GM18508 (cell line): ENCODE measurements around the gene TMEM244.
A peak's percentile ranks its signal among the peaks of the same experiment; 100 is the strongest.
"Not testable (repeated sequence)": the region's sequence is repeated elsewhere in the genome, so short reads cannot be mapped to it uniquely, and the experiment has no call there.

Experiments used
- ATAC-seq: cut with Tn5 transposase; IDR thresholded peaks from one replicate; pipeline ENCODE4 v1.9.1; 2021; ENCODE audit warnings: moderate number of reproducible peaks; ENCODE audit not compliant: insufficient read depth, unreplicated experiment

The TMEM244 gene, protein sequence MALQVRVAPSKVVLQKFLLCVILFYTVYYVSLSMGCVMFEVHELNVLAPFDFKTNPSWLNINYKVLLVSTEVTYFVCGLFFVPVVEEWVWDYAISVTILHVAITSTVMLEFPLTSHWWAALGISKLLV

DNA sequence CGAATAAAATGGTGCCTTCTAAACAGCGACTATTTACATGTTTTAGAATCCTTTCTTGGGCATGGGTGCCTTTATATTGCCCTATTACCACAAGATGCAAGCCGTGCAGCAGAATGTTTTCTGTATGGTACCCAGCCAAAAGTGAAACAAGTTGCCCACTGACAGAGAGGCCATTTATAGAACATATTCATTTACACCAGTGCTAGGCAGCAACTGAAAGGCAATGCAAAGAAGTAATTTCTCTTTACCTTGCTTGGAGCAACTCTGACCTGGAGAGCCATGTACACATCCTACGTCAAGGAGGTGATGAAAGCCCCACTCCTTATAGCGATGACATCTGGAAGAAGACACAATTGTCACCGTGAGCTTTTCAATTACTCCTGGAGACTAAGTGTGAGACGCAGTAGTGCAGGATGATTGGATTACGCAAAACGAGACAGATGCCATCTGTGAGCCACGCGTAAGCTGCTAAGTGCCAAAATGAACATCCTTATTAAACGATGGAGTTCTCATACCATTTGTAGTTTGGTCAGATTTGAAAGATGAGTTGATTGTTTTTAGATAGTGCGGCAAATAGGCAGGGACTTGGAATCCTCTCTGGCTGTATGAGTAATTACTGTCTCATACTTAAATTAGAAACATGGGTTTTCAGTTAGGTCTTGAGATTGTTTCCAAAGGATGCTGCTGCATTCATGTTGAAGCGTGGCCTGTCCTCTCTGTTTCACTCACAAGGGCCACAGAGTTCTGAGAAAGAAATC is at the start of gene TMEM244:
Gene TMEM244, minus strand, starts transcription at position 408 of the 758 bp plus-strand sequence. Its CDS starts 127 bp downstream, at position 281.
- ATAC-seq = no peak

DNA sequence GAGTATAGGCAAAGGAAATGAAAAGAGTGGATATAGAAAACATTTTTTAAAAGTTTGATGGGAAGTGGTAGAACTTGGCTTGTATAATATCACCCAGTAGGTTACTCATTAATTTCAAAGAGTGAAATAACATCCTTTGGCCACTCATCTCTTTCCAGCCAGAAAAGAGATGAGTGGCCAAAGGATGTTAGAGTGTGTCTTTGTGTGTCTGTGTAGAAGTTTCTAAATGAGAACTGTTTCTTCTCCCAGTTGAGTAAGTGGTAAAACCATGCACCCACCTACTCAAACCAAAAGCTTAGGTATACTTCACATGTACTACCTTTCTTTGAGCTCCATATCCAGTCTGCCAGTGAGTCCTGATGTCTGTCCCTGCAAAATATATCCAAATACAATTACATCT is 47.7 kb upstream of the TMEM244 start:
- peak; percentile 91 for ATAC-seq

DNA sequence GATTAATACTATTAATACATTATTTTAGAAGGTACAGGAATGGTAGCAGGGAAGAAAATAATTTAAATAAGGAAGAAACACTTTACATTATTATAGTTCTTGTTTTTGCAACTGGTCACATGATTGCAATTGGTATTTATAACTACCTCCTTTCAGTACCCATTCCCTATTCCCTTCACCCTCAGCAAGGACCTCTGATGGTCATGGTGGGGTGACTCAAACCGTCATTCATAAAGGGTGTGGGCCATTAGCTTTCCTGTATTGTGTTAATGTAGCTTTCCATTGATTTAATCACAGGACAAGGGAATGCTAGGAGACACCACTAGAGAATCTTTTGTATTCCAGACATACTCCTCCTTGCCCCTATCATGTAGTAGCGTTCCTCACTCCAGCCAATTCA is 47.2 kb upstream of the TMEM244 start:
- ATAC-seq = peak; percentile 13

DNA sequence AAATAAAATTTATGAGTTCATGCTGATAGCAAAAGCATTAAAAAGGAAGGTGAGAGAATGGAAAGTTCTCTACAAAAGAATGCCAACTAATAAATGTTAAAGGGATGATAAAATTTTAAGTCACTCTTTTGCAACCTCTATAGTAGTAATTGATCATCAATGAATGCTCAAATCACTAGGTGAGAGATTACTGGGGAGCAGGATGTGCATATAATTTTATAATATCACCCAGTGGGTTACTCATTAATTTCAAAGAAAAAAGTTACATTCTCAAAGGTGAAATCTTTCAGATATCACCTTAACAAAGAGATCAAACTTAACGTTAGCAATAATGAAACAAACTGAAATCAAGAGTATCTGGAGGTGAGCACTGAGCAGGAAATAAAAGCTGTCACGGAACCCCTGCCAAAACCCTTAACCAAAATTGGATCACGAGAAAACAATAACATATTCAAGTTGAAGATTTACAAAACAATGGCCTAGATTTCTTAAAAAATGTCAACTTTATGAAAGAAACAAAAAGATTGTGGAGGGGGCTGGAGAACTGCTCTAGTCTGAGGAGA is 45.5 kb upstream of the TMEM244 start:
- no peak for ATAC-seq

DNA sequence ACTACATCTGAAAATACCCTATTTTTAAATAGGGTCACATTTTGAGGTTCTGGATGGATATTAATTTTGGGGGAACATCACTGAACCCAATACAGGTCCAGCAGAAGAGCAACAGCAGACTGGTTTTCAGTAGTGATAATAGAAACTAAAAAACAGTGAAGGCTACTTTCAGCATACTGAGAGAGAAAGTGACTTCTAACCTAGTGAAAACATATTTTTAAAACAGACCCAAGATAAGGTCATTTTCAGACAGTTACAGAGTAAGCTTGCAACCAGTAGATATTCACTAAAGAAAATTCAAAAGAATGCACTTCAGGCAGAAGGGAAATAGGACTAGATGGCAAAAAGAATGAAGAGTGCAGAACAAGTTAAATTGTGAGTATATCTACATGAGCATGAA is 42.0 kb upstream of the TMEM244 start:
- ATAC-seq = no peak

DNA sequence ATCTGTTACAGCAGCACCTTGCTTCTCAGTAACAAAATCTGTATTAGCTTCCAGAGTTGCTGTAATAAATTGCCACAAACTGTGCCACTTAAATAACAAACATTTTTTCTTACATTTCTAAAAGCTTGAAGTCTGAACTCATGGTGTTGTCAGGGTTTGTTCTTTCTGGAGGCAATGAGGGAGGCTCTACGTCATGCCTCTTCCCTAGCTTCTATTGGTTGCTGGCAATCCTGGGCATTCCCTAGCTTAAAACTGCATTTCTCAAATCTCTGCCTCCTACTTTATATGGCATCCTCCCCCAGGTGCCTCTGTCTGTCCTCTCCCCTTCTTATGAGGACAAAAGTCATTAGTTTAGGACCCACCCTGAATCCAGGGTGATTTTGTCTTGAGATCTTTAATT is 41.6 kb upstream of the TMEM244 start:
- ATAC-seq = no peak

DNA sequence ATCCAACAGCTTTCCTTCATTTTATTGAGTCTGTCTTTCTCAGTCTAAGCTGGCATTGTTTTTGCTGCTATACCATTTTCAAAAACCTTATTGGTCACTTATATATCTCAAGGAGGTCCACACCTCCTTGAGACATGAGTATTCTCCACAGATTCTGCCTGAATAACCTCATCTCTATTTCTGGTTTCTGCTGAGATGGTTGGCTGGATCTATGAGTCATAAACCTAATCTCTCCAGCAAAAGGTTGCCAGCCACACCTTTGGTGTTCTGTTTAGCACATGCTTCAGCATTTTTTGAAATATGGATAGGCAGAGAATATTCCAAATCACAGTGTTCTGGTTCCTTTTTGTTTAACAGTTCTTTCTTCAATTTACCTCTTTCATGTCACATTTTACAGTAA is 40.8 kb upstream of the TMEM244 start:
- no peak for ATAC-seq

DNA sequence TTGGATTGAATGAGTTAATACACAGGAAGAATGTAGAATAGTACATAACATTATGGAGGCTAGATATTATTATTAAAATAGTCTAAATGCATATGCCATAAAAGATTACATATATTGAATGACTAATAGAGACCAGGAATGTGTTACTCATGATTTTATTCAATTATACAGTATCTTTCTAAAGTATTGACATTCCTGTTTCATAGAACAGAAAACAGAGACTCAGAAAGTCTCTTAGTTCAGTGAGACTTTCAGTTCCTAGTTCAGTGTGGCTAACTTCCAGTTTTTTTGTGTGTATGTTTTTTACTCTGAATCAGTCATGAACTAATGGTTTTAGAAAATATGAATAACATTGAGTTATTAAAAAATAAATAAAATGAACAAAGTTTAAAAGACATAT is 34.6 kb upstream of the TMEM244 start:
- ATAC-seq = no peak

DNA sequence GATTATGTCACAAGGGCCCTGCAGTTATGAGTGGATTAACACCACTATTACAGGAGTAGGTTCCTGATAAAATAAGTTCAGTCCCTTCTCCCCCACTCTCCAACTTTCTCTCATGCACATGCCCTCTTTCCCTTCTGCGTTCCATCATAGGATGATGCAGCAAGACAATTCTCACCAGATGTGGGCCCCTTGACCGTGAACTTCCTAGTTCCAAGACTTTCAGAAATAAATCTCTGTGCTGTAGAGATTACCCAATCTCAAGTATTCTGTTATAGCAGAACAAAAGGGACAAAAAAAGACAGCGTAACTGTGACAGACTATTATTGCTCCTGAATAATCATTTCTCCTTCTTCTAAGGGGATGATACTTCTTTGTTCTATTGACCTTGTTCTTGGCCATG is 33.8 kb upstream of the TMEM244 start:
- ATAC-seq = no peak

DNA sequence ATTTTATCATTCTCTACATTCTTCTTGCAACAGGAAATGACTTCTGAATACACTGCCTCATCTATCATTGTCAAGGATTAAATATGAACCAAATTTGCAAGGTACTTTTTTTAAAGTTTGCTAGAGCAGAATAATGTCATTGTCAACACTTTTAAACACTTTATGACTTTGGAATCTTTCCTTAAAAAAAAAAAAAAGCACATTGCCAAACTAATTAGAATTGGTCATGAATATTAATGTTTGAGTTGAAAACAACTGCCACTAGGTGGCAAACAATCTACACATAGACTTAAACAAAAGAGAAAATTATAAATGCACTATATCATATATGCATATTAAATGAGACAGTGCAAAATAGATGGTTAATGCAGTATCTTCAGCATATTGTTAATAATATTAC is 32.5 kb upstream of the TMEM244 start:
- no peak for ATAC-seq

DNA sequence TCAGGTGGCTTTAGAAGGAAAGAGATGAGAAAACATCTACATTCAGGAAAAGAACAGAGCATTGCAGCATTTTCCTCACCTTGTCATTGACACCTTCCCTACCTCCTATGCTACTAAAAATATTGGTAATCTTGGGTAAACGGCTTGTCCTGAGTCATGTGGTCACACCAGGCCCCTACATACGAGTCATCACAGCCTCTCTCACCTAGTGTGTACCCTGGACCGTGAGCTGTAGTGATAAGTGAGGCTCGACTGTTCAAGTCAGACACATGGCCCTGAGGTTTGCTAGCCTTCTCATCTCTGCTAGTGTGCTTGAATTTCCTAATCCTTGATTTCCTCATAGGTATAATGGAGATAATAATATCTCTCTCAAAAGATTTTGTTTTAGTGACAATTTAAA is 29.6 kb upstream of the TMEM244 start:
- no peak for ATAC-seq

DNA sequence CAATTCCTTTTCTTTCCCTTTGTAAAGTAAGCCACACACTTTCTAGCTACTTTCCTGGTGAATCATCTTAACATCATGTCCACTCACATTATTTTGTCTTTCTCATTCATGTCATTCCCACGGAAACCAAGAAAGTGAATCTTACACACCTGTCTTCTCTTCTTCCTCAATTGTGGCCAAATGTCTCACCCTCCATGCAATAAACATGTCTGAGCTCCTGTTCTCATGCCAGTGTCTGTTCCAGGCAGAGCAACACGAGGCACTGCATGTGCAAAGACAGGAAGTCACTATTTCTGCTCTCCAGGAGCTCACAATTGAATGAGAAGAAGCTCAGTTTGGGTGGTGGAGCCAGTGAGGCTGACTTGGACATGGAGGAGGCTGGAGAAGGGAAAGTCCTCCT is 29.0 kb upstream of the TMEM244 start:
- ATAC-seq = no peak

DNA sequence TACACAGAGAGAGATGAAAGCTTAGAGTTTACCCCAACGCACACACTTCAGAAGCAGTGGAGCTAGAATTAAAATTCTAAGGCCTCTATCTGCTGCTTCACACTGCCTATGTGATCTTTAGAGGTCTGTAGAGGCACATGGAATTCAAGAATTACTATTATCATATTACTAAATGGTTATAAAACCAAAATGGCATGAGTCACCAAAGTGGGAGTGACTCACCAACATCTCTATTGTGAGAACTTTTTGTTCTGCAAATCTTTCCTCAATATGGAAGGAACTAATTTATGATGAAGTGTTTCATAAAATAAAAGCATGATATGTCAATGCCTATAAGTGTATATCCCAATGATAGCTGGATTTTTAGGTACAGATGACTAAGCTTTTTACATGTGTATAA is 28.5 kb upstream of the TMEM244 start:
- no peak for ATAC-seq

DNA sequence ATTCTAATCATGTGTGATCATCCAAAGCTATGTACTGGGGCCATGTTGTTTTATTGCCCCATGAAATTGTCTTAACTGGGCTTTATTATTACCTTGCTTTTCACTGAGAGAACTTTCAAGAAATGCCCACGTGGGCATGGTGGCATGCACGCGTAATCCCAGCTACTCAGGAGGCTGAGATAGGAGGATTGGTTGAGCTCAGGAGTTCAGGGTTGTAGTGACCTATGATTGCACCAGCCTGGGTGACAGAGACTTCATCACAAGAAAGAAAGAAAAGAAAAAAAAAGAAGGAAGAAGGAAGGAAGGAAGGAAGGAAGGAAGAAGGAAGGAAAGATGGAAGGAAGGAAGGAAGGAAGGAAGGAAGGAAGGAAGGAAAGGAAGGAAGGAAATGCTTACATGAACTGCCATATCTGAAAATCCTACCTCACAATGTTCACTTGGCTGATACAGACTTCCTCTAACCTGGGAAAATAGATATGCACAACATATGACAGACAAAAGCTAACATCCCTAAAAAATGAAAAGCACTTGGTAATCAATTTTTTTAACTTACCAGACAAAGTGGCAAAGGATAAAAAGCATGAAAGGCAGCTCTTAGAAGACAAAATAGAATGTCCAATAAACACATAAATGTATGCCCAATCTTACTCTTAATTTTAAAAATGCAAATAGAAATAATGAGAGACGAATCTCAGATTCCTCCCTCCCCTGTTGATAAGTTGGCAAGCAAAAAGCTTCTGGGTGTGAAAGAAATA is 25.5 kb upstream of the TMEM244 start:
- no peak for ATAC-seq

DNA sequence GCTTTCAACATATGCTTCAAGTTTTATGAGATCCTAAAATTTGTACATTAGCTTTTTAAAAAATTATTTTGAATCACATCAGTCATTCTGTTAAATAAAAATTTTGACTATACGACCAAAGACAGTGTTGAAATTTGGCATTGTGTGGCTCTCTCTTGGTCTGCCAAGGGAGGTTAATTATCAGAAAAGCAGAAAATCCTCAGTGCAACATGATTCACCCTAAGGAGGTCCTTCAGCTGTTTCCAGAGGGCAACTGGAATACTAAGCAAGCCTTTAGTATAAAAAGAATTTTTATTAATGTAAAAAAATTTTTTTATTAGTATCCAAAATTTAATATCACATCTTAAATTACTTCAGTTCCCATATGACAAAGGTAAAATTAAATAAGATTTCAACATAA is 23.1 kb upstream of the TMEM244 start:
- ATAC-seq = no peak

DNA sequence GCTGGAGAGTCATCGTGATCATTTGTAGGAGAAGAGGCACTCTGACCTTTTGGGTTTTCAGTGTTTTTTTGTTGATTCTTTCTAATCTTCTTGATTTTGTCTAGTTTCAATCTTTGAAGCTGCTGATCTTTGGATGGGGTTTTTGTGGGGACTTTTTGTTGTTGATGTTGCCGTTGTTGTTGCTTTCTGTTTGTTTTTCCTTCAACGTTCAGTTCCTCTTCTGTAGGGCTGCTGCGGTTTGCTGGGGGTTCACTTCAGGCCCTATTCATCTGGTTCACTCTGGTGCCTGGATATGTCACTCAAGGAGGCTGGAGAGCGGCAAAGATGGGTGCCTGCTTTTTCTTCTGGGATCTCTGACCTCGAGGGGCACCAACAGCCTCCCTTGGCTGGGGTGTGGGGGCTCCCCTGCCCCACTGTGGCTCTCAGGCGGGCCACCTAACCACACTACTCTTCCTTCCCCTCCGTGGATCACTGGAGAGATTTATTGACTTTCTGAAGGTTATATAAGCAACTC is 21.5 kb upstream of the TMEM244 start:
- no peak for ATAC-seq

DNA sequence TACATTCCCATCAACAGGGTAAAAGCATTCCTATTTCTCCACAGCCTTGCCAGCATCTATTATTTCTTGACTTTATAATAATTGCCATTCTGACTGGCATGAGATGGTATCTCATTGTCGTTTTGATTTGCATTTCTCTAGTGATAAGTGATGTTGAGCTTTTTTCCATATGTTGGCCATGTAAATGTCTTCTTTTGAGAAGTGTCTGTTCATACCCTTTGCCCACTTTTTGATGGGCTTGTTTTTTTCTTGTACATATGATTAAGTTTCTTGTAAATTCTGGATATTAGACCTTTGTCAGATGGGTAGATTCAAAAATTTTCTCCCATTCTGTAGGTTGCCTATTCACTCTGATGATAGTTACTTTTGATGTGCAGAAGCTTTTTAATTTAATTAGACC is 16.8 kb upstream of the TMEM244 start:
- not testable (repeated sequence) for ATAC-seq

DNA sequence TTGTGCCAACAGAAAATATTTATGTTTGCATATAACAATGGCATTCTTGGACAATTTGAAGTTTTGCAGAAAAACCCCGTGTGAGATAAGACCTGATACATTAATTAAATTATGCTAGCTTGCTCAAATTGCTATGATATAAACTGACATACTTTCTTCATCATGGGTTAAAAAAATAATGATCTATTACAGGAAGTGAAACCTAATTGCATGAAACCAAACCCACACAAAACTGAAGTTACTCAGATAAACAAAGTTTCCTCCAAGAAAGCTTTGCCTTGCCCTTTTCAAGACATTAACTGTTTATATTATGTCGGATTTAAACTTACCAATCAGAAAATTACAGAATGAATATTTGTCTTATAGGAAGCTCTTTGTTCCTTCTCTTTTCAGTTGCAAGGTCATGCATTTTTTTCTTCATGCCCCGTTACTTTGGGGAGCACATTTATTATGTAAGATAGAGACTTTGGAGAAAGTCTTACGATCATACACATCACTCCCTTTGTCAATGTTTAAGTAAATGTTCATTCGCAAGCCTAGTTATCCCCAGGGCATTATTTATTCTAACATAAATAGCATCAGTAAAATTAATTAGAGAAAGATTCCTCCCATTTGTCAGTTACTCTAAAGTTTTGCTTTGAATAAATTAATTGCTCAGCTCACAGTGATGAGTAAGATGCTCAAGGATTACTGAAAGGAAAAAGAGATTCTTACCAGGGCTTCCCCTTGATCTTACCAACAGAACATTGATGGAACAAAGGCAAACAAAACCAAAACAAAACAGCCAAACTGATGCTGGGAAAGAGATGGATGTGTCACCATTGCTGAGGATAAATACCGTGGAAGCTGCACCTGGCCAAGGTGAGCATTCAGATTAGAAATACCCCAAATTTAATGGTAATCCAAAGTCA is 14.8 kb upstream of the TMEM244 start:
- peak; percentile 83 for ATAC-seq

DNA sequence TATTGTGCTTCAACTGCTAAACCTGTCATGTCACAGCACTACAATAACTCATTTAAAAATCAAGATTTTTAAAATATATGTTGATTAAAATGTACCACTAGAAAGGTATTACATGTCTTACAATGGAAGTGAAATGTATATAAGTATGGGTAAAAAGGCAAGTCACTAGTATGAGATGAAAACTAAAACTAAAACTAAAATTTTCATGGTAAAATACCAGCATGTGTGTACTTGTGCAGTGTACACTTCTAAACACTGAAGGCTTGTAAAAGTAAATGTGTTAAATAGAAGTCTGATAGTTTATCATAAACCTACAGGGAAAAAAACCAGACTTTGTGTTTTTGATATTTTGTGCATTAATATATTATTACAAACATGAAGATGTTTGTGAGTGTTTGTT is 13.7 kb upstream of the TMEM244 start:
- ATAC-seq = no peak

DNA sequence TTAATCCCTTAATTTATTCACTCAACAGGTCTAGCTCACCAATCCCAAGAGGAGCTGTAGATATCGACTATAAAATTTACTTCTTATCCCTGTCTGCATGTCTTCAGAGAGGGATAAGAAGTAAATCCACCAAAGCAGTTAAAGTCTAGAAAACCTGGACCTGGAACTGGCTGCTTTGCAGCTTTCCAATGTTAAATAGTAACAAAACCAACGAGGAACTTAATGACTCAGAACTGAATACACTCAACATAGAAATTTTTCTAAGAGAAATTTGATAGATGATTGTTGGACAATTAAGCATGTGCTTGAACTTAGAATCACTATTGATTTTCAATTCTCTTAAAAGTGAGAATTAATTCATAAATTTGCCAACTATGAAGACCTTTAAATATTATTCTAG is 11.5 kb upstream of the TMEM244 start:
- no peak for ATAC-seq
